HFF-Myc (cell line): ENCODE results near the gene PTPRM.

Experiments
- DNase-seq: peaks from one replicate; pipeline ENCODE4 v3.0.0-alpha.2; 2011; ENCODE audit warnings: low read depth; ENCODE audit errors: extremely low read depth
- H3K4me3 ChIP-seq: replicated peaks from 2 replicates; pipeline ENCODE4 v1.5.1; 2011; ENCODE audit warnings: low read depth, mild to moderate bottlenecking, control low read depth, low read length
- CTCF ChIP-seq: IDR thresholded peaks from 2 replicates; pipeline ENCODE4 v1.5.1; 2012; ENCODE audit warnings: mild to moderate bottlenecking, low read depth, low read length, control low read depth; ENCODE audit errors: missing control alignments

PTPRM gene

DNA sequence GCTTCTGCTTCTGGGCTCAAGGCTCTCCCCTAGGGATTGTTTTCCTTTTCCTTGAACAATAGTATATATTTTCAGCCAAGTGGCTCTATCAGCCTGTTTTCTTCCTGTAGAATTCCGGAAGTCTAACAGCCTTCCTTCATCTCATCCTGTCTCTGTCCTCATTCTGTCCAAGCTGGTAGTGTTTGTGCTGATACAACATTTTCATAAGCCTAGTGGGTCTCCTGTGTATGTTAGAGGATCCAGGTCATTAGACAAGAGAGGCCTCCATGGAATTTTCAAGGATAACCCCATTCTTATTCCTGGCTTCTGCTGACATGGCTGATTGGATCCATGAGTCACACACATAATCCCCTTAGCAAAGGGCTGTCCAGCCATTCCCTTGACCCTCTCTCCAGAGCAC lies 467.6 kb downstream of the PTPRM start:
- TF ChIP-seq CTCF, result no peak
- DNase-seq, result no peak

DNA sequence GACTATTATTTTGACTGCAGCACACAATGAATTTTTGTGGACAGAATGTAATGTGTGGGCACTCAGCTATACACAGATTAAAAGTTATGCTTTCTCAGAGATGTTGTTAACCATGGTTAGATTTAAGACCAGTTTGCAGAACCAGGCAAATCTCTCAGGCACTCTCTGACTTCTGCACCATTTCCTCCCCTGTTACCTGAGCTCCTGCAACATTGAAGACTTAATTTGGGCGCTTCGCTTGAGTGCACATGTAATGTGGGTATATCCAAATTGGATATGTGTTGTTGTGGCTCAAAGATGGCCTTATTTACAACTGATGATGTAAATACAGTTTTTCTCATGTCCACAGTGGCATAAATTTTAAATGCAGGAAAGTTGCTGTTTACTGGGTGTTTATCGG lies 469.4 kb downstream of the PTPRM start:
- no peak for TF ChIP-seq CTCF
- no peak for DNase-seq

More for the DNA sequence above, 467.6 kb downstream of the PTPRM start:
- no peak overlapping the region for H3K4me3 ChIP-seq

GRCh38 chr18:8037296-8037695 lies 470.2 kb downstream of the PTPRM start:
- no peak for TF ChIP-seq CTCF
- no peak overlapping the region for H3K4me3 ChIP-seq
- DNase-seq, result no peak

More for the DNA sequence above, 469.4 kb downstream of the PTPRM start:
- no peak overlapping the region for H3K4me3 ChIP-seq

- TF ChIP-seq CTCF, result no peak
- no peak for DNase-seq
- no peak overlapping the region for H3K4me3 ChIP-seq
These were observed 472.9 kb downstream of the PTPRM start for GRCh38 chr18:8040021-8040420.

GRCh38 chr18:8041526-8042111 lies 474.5 kb downstream of the PTPRM start:
- DNase-seq, result no peak
- H3K4me3 ChIP-seq, result no peak overlapping the region
- TF ChIP-seq CTCF, result no peak

GRCh38 chr18:8044004-8044403 lies 476.9 kb downstream of the PTPRM start:
- no peak for TF ChIP-seq CTCF
- H3K4me3 ChIP-seq, result no peak overlapping the region
- DNase-seq, result no peak

GRCh38 chr18:8045160-8045883 lies 478.2 kb downstream of the PTPRM start:
- no peak for DNase-seq
- no peak overlapping the region for H3K4me3 ChIP-seq
- TF ChIP-seq CTCF, result no peak
